ENCODE results near the gene NPIPB2.
"Not testable (repeated sequence)": the region's sequence is repeated elsewhere in the genome, so short reads cannot be mapped to it uniquely, and the experiment has no call there.

NPIPB2 gene

GRCh38 chr16:11941945-11942344, at the start of gene NPIPB2:
Gene NPIPB2 (minus strand): TSS chr16:11942045. CDS start chr16:11942045, 0 bp downstream.
- DNase-seq (ENCODE audit: low read depth); H3K4me3 ChIP-seq (ENCODE audit: low read length): not testable (repeated sequence)

GRCh38 chr16:11990702-11991390, 49.0 kb upstream of the NPIPB2 start:
- no peak for DNase-seq (ENCODE audit: low read depth)
- H3K4me3 ChIP-seq (ENCODE audit: low read length) = no peak overlapping the region
- no peak for TF ChIP-seq CTCF (conservative IDR thresholded peaks at IDR 0.05; ENCODE audit: low read depth, low read length)

DNA sequence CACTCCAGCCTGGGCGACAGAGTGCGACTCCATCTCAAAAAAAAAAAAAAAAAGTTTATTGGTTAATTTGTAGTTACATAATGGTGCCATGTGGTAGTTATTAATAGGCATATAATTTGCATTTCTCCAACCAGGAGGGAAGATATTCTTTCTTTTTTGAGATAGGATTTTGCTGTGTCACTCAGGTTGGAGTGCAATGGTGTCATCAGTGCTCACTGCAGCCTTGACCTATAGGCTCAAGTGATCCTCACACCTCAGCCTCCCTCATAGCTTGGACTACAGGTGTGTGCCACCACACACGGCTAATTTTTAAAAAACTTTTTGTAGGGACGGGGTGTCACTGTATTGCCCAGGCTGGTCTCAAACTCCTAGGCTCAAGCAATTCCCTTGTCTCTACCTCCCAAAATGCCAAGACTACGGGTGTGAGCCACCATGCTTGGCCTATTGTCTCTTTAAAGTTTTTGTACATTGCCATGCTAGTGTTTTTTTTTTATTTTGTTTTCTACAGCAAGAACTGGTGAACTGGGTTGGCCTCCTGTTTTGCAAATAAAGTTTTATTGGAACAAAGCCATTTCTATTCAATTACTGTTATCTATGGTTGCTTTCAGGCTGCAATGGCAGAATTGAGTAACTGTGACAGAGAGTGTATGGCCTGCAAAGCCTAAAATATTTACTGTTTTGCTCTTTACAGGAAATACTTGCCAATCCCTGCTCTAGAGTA, 46.6 kb upstream of the NPIPB2 start:
- no peak for DNase-seq (ENCODE audit: low read depth)
- TF ChIP-seq CTCF (conservative IDR thresholded peaks at IDR 0.05; ENCODE audit: low read depth, low read length) = no peak
- no peak overlapping the region for H3K4me3 ChIP-seq (ENCODE audit: low read length)

GRCh38 chr16:11986521-11987057, 44.7 kb upstream of the NPIPB2 start:
- no peak for DNase-seq (ENCODE audit: low read depth)
- no peak overlapping the region for H3K4me3 ChIP-seq (ENCODE audit: low read length)
- no peak for TF ChIP-seq CTCF (conservative IDR thresholded peaks at IDR 0.05; ENCODE audit: low read depth, low read length)

DNA sequence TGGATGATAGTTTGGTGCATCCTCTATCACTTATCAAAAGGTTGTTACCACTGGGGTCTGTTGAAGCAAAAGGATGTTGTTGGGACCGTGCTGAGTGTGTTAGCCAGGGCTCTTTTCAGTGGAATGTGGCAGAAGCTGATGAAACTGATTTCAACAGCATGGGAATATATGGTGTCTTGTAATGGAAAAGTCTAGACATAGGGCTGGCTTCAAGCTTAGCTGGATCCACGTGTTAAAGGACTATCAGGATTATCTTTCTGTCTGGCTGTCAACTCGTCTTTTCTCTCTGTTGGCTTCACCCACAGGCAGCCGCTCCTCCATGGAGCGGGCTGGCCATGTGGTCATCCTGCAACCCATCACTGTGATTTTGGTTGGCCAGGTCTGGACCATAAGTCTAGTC, 43.4 kb upstream of the NPIPB2 start:
- no peak for TF ChIP-seq CTCF (conservative IDR thresholded peaks at IDR 0.05; ENCODE audit: low read depth, low read length)

DNA sequence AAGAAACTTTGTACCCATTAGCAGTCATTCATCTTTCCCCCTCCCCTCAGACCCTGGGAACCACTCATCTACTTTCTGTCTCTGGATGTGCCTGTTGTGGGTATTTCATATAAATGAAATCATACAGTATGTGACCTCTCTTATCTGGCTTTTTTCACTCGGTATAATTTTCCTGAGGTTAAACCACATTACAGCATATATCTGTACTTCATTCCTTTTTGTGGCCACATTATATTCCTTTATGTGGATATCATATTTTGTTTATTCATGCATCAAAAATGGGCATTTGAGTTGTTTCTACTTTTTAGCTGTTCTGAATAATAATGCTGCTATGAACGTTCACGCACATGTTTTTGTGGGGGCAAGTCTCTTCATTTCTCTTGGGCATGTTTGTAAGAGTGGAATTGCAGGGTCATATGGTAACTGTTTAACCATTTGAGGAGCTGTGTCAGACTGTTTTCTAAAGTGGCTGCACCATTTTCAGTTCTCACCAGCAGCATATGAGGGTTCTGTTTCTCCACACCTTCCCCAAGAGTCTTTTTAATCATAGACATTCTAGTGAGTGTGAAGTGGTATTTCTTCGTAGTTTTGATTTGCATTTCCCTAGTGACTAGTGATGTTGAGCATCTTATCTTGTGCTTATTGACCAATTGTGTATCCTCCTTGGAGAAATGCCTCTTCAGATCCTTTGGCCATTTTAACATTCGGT, 38.4 kb upstream of the NPIPB2 start:
- TF ChIP-seq CTCF (conservative IDR thresholded peaks at IDR 0.05; ENCODE audit: low read depth, low read length) = no peak
- no peak for DNase-seq (ENCODE audit: low read depth)

More for the DNA sequence above, 43.4 kb upstream of the NPIPB2 start:
- no peak for DNase-seq (ENCODE audit: low read depth)
- no peak overlapping the region for H3K4me3 ChIP-seq (ENCODE audit: low read length)

GRCh38 chr16:11979013-11979672, 37.3 kb upstream of the NPIPB2 start:
- H3K4me3 ChIP-seq (ENCODE audit: low read length) = no peak overlapping the region
- no peak for DNase-seq (ENCODE audit: low read depth)
- no peak for TF ChIP-seq CTCF (conservative IDR thresholded peaks at IDR 0.05; ENCODE audit: low read depth, low read length)

More for the DNA sequence above, 38.4 kb upstream of the NPIPB2 start:
- no peak overlapping the region for H3K4me3 ChIP-seq (ENCODE audit: low read length)

All from retinal pigment epithelial cell (primary cell).